Measurements from ENCODE around the gene CALML6. TPM values are rescaled to one million over a fixed set of nuclear protein-coding genes. Genes with fewer than 3 reads are reported as not detected.

The CALML6 gene
- total and polyA plus RNA-seq, 2 experiments from 2014 or later = 0.87 TPM; not detected in 1

DNA sequence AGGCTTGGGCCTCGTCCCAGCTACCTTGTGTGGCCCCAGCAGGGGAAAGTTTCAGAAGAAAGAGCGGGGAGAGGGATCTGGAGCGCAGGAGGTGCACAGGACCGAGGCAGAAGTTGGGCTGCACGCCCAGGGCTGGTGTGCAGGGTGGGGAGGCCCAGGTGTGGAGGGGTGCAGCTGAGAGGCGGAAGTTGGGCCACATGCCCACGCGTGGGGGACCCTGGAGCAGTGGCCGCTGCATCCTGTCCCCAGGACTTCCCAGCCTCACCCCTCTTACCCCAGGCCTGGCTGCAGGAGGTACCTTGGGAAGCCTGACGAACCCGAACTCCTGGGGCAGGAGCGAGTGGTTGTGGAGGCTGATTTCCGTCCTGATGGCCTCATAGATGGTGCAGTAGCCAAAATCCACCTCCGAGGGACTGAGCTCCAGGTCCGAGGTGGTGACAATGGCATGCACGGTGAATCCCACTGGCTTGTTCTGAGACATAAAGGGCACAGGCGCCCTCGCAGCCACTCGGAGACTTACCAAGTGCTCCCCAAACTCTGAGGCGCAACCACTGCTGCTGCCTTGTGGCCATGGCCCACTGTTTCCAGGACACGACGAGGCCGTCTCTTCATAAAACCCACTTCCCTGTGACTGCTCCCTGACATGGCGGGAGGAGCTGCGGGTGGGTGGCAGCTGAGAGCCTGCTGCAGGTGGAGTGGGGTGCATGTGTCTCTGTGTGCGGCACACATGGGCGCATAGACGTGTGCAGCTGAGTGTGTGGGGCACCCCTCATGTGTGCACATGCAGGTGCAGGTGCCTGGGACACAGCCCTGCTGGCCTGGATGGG lies 24.4 kb downstream of the CALML6 start:
- H3K9me3 Mint-ChIP-seq = peaks cover 3% of the 10 kb centered on the region; the same call in 1 of the 3 replicates
- ATAC-seq (no peak), DNase-seq (ENCODE audit: low spot score) (no peak)
- H3K4me1 Mint-ChIP-seq = peaks cover 4% of the 10 kb centered on the region; the same call in 2 of the 3 replicates
- Histone ChIP-seq H3K9me2 (ENCODE audit: insufficient read depth) (no peaks in the 10 kb centered on the region), H3K27me3 (ENCODE audit: insufficient read depth) (no peaks in the 10 kb centered on the region), H3K36me3 (ENCODE audit: insufficient read depth) (no peaks in the 10 kb centered on the region), H3K4me2 (no peak overlapping the region), H3K79me2 (replicated peaks; ENCODE audit: insufficient read depth) (no peaks in the 10 kb centered on the region), H4K20me1 (replicated peaks; ENCODE audit: insufficient read depth) (no peaks in the 10 kb centered on the region), H3F3A (replicated peaks; ENCODE audit: low read depth) (no peaks in the 10 kb centered on the region), H3K4me1 (ENCODE audit: insufficient read depth) (no peaks in the 10 kb centered on the region), H3K27ac (ENCODE audit: low read depth) (no peak overlapping the region), H2AFZ (no peak overlapping the region), H3K4me3 (no peak overlapping the region)
- H3K27me3 Mint-ChIP-seq (ENCODE audit: insufficient read depth, low read depth, poor library complexity) = peaks cover 15% of the 10 kb centered on the region
- TF ChIP-seq STAT1 (IDR thresholded peaks at IDR 0.05; ENCODE audit: unreplicated experiment) (no peak), JUNB (IDR thresholded peaks at IDR 0.05; ENCODE audit: unreplicated experiment) (no peak)
- TF ChIP-seq, protein P1, sequence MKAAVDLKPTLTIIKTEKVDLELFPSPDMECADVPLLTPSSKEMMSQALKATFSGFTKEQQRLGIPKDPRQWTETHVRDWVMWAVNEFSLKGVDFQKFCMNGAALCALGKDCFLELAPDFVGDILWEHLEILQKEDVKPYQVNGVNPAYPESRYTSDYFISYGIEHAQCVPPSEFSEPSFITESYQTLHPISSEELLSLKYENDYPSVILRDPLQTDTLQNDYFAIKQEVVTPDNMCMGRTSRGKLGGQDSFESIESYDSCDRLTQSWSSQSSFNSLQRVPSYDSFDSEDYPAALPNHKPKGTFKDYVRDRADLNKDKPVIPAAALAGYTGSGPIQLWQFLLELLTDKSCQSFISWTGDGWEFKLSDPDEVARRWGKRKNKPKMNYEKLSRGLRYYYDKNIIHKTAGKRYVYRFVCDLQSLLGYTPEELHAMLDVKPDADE (IDR thresholded peaks at IDR 0.05) = no peak
- no peaks in the 10 kb centered on the region for H3K36me3 Mint-ChIP-seq (ENCODE audit: low read depth)
- H3K27ac Mint-ChIP-seq = no peak overlapping the region
- no peak overlapping the region for H3K4me3 Mint-ChIP-seq

DNA sequence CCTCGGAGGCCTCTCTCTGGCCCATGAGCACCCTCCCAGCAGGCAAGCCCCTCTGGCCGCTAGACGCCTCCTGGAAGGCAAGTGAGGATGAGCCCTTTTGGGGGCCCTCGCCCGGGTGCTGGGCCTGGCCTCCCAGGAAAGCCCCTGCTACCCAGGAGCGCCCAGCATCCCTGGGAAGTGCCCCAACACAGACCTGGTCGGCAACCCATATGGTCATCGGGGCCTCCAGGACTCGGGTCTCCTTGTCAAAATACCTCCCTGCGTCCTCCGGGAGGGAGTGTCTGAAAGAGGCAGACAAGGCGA lies 25.0 kb downstream of the CALML6 start:
- no peak for ATAC-seq
- H4K20me1 ChIP-seq (replicated peaks; ENCODE audit: insufficient read depth) = no peaks in the 10 kb centered on the region
- no peak overlapping the region for H3K4me2 ChIP-seq
- no peak overlapping the region for H3K4me3 ChIP-seq
- H2AFZ ChIP-seq = no peak overlapping the region
- 0 out of 2 replicates have a peak, but pooled peaks cover 4% of the 10 kb centered on the region for H3F3A ChIP-seq (replicated peaks; ENCODE audit: low read depth)
- Mint-ChIP-seq H3K36me3 (ENCODE audit: low read depth) (no peaks in the 10 kb centered on the region), H3K27me3 (ENCODE audit: insufficient read depth, low read depth, poor library complexity) (peaks cover 15% of the 10 kb centered on the region), H3K27ac (no peak overlapping the region), H3K4me3 (no peak overlapping the region), H3K9me3 (peaks cover 3% of the 10 kb centered on the region; the same call in 1 of the 3 replicates), H3K4me1 (peaks cover 4% of the 10 kb centered on the region; the same call in 2 of the 3 replicates)
- H3K79me2 ChIP-seq (replicated peaks; ENCODE audit: insufficient read depth) = no peaks in the 10 kb centered on the region
- H3K4me1 ChIP-seq (ENCODE audit: insufficient read depth) = no peaks in the 10 kb centered on the region
- no peaks in the 10 kb centered on the region for H3K27me3 ChIP-seq (ENCODE audit: insufficient read depth)
- TF ChIP-seq JUNB (IDR thresholded peaks at IDR 0.05; ENCODE audit: unreplicated experiment) (no peak), POLR2AphosphoS5 (IDR thresholded peaks at IDR 0.05; ENCODE audit: low read depth) (no peak), ZNF331 (CRISPR knock-in tag; IDR thresholded peaks at IDR 0.05; ENCODE audit: low read depth) (no peak), STAT1 (IDR thresholded peaks at IDR 0.05; ENCODE audit: unreplicated experiment) (no peak), ZNF114 (CRISPR knock-in tag; IDR thresholded peaks at IDR 0.05) (no peak), NANOG (IDR thresholded peaks at IDR 0.05; ENCODE audit: borderline replicate concordance) (no peak)
- TF ChIP-seq, protein P2, sequence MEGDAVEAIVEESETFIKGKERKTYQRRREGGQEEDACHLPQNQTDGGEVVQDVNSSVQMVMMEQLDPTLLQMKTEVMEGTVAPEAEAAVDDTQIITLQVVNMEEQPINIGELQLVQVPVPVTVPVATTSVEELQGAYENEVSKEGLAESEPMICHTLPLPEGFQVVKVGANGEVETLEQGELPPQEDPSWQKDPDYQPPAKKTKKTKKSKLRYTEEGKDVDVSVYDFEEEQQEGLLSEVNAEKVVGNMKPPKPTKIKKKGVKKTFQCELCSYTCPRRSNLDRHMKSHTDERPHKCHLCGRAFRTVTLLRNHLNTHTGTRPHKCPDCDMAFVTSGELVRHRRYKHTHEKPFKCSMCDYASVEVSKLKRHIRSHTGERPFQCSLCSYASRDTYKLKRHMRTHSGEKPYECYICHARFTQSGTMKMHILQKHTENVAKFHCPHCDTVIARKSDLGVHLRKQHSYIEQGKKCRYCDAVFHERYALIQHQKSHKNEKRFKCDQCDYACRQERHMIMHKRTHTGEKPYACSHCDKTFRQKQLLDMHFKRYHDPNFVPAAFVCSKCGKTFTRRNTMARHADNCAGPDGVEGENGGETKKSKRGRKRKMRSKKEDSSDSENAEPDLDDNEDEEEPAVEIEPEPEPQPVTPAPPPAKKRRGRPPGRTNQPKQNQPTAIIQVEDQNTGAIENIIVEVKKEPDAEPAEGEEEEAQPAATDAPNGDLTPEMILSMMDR (conservative IDR thresholded peaks at IDR 0.05; ENCODE audit: low read depth in 2 of 2) = no peak
- TF ChIP-seq, protein P1 (IDR thresholded peaks at IDR 0.05) = no peak
- no peaks in the 10 kb centered on the region for H3K9me2 ChIP-seq (ENCODE audit: insufficient read depth)
- DNase-seq (ENCODE audit: low spot score) = no peak
- H3K27ac ChIP-seq (ENCODE audit: low read depth) = no peak overlapping the region
- H3K36me3 ChIP-seq (ENCODE audit: insufficient read depth) = no peaks in the 10 kb centered on the region

All from GM23338 (cell line).